HG03103 (cell line): Measurements from ENCODE around the gene SH3D19.
"Not testable (repeated sequence)": the region's sequence is repeated elsewhere in the genome, so short reads cannot be mapped to it uniquely, and the experiment has no call there.

Experiments
- ATAC-seq: cut with Tn5 transposase; IDR thresholded peaks from one replicate; pipeline ENCODE4 v1.9.1; 2021; ENCODE audit warnings: low read depth; ENCODE audit not compliant: unreplicated experiment

Gene SH3D19

DNA sequence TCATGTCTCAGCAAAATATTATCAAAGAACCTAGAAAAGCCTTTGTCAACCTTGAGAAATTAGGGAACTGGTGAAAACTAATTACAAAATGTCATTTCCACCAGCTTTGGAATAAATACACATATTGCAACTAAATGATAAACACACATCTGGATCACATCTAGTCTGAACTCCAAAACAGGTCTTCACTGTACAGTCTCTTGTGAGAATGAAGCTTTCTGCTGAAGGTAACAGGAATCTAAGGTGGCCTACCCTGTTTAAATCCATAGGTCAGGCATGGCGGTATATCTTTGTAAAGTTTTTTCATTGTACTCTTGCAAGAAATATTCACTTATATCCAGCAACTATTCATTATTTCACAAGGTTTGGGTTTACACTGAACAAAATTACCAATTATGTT lies 1.7 kb downstream of the SH3D19 start:
- ATAC-seq, result no peak

DNA sequence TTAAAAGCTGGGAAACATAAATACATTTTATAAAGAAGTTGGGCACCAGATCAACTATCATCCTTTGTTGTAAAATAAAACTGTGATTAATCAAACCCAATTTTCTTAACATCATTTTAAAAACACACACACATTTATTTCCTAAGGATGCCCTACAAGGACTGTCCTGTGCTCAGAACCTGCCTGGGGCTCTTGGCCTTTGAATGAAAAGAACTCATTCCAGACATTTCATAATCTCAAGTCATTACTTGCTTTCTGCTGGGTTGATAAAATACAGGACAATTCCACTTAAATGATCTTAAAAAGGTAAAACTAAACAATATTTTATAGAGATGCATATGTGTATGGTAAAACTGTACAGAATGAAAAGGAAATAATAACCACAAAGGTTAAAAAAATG lies 2.8 kb downstream of the SH3D19 start:
- ATAC-seq, result no peak

DNA sequence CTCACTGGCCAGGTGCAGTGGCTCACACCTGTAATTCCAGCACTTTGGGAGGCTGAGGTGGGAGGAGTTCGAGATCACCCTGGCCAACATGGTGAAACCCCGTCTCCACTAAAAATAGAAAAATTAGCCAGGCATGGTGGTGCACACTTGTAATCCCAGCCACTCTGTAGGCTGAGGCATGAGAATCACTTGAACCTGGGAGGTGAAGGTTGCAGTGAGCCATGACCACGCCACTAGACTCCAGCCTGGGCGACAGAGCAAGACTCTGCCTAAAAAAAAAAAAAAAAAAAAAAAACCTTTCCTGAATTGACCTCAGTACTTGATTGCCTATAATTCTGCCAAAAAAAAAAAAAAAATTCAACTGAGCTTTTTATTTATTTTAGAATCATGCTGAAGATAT lies 3.2 kb downstream of the SH3D19 start:
- not testable (repeated sequence) for ATAC-seq

DNA sequence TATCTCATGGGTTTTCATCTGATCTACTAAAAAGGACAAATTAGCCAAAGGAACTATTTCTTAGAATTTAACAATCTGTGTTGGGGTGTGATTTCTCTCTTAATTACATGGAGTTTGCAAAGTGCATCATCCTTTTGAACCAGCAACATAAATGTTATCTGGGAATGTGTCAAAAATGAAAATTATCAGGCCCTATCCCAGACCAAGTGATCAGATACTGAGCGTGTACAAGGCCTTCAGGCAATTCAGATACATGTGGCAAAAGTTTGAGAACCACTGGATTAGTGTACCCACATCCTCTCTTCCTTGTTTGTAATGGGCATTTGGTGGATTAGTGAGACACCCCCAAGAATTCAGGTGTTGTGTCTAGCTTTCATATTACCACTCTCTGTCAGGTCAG lies 3.8 kb downstream of the SH3D19 start:
- no peak for ATAC-seq

DNA sequence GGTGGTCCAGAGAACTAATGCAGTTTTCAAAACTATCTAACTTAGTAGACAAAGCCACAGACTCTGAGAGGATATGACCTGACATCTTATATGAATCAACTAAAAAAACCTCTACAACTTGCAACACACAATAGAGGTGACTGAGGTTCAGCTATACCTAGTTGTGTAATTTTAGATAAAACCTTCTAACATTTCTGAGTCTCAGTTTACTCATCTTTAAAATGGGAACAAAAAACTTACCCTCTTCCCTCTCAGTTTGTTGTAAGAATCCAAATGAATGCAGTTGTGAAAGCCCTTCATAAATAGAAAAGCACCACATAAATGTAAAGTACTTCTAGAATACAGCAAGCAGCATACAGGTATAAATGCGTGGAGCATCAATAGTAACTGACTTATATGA lies 5.9 kb downstream of the SH3D19 start:
- ATAC-seq, result no peak

DNA sequence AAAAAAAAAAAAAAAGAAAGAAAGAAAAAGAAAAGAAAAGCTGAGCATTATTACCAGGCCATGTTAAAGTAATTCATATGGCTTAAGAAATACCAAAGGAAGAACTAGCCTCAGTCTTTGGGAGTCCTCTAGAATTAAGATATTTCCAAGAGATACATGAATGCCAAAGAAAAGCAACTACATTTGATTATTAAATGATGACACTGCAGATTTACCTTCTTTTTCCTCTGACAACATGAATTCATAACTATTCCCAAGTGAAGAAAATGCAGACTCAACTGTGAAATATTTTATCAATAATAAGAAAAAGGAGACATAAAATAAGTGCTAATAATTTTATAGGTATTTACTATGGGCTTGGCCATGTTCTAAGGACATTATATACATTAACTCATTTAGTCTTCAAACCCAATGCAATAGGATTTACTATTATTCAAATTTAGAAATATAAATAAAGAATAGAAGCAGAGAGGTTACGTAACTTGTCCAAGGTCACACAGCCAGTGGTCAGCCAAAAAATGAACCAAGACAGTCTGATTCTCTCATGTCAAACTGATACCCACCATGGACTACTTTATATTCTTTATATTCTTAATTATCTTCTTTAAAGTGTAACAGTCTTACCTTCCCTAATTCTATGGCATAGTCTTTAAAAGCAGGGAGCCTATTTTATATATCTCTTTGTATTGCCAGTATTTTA lies 6.9 kb downstream of the SH3D19 start:
- no peak for ATAC-seq

DNA sequence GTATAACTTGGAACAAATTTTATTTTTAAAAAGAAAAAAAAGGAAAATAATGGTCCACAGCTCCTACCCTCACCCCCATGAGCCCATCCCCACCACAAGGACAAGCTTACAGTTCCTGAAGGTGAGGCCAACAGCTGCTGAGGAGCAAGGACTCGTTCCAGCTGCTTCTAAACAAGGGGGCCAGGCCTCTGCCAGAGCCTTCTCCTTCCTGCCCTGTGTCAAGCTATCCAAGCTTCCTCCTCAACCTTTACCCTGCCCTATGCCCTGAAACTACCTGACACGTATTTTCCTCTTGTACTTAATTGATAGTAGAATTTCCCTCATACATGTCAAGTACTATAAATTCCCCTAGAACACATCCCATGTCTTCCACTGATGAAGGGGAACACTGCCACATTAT lies 8.8 kb downstream of the SH3D19 start:
- ATAC-seq, result no peak

DNA sequence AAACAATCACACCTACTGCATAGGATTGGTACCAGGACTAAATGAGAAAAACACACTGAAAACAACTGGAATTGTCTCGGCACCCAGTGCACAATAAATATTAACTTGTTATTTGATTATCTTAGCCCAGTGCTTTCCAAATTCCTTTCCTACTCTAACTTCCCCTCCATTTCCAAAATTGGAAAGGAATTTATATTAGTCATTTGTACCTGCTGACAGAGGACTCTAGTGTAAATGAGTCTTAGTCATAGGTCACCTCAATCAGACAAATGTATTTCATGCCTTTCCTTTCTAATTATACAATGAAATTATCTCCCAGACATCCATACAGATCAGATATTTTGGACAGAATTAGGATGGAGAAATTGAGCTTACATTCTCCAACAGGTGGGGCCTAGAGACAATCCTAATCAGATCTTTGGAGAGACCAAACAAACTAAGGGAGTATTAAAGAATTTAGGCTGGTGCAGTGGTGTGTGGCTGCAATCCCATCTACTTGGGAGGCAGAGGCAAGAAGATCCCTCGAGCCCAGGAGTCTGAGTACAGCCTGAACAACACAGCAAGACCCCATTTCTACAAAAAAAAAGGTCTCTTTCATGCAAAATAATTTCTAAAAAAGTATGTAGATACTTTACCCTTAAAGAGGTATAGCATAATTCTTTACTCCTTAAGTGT lies 10.1 kb downstream of the SH3D19 start:
- no peak for ATAC-seq

DNA sequence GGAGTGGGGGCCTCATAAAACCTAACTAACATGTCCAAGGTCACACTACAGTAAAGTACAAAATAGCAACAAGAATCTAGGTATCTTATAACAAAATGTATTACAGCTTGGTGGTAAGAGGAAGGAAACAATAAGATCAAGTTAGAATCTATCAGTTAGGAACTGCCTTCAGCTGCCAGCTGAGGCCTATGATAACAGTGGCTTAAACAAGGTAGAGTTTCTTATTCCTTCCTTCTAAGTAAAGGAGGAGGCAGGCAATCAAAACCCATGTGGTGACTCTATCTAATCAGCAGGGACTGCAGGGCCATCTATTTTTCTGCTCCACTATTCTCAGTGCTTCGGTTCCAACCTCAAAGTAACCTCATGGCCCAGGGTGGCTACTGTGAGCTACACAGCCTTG lies 10.9 kb downstream of the SH3D19 start:
- no peak for ATAC-seq

DNA sequence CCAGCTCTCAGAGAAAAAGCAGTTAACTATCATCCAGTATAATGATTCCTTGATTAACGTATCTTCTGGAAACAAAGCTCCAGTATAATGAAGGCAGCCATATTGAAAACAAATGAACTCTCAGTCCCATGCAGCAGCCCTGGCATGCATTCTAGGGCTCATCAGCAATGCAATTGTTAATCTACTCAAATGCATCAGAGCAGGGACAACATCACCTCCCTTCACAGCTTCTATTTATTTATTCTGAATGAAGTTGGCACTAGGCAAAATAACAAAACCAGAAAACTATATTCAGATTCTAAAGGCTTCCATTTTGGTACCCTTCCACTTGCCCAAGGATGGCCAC lies 11.4 kb downstream of the SH3D19 start:
- ATAC-seq, result no peak

DNA sequence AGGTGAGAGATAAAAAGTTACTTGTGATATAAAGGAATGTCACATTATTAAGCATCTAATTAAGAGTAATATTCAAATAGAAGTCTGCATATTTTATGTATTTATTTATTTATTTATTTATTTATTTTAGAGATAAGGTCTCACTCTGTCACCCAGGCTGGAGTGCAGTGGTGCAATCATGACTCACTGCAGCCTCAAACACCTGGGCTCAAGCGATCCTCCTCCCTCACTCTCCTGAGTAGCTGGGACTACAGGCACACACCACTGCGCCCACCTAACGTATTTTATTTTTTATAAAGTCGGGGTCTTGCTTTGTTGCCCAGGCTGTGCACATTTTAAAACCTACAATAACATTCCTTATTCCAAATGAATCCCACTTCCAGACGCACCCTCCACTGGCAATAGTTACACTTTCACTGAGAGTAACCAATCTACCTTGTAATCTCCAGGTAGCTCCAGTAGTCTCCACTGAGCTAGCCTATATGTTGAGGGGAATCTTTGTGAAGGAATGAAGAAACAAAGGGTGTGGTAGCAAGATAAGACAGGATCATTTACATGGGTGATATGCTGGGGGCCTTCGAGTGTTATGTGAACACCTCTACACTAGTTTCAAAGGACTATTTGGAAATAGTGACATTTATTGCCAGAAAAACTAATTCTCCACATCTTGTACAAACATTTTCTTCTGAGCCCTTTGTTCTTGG lies 11.9 kb downstream of the SH3D19 start:
- ATAC-seq, result no peak

DNA sequence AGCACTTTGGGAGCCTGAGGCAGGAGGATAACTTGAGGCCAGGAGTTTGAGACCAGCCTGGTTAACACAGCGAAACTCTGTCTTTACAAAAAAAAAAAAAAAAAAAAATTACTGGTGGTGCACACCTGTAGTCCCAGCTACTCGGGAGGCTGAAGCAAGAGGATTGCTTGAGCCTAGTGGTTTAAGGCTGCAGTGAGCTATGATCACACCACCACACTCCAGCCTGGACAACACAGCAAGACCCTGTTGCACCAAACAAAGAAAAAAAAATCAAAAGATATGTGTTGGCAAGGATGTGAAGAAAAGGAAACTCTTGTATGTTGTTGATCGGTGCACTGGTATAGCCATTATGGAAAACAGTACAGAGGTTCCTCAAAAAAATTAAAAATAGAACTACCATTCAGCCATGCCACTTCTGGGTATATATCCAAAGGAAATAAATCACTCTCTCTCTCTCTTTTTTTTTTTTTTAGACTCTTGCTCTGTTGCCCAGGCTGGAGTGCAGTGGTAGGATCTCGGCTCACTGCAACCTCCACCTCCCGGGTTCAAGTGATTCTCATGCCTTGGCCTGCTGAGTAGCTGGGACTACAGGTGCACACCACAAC lies 15.2 kb downstream of the SH3D19 start:
- ATAC-seq, result no peak

DNA sequence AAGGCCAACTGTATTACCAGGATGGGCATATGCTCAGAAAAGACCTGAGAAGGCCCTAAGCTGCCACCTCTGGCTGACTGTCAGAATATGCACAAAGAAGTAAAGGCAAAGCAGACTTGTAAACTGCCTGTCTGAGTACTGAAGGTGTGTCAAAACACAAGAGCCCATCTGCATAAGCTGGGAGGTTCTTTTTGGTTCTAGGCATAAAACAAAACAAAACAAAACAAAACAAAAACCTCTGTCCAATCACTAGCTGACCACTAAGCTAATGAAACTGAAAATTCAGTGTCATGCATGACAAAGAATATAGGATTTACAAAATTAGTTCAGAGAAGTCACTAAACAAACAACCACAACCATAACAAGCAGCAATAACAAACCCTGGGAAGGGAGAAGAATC lies 20.6 kb downstream of the SH3D19 start:
- ATAC-seq, result peak; percentile 70

DNA sequence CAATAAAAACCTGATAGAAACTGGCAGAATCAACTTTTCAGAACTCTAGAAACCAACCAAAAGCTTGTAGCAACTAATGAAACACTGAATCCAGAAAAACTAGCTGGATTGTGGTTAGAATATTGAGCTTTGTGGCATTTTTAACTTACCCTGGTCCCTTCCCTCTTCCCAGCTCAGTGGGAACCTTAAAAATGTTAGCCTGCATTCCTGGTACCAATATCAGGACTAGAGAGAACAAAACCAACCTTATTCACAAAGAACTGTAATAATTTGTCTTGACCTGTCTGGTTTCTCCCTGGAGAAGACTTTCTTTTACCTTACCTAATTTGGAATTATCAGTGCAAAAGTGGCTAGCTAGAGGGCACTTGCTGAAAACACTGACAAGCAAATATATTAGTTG lies 21.2 kb downstream of the SH3D19 start:
- ATAC-seq, result no peak

DNA sequence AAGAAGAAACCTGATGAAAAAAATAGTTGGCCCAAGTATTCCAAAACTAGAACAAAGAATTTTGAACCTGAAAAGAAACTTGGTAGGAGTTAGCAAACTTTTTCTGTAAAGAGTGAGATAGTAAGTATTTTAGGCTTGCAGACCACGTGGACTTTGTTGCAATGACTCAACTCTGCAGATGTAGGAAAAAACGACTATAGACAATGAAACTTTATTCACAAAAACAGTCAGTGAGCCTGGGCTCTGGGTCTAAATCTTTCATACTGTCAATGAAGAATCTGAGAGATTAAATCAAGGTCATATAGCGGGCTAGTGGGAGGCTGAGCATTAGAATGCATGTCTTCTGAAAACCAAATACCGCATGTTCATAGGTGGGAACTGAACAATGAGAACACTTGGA lies 23.0 kb downstream of the SH3D19 start:
- ATAC-seq, result no peak

DNA sequence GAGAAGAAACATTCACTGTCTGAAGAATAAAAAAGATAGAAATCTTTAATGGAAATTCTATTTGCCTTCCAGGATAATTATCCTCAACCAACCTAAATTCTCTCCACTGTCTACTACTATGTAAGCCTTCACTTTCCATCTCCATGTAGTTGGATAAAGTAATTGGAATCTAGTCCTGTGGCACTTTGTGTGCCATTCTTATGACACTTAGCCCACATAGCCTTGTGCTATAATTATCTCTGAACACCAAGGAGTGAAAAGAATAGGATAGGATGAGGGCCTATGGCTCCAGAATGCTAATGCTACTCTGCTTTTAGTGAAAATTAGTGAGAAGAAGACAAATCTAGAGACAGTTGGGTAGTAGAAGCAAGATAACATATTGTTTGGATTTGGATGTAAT lies 28.2 kb downstream of the SH3D19 start:
- ATAC-seq, result no peak

DNA sequence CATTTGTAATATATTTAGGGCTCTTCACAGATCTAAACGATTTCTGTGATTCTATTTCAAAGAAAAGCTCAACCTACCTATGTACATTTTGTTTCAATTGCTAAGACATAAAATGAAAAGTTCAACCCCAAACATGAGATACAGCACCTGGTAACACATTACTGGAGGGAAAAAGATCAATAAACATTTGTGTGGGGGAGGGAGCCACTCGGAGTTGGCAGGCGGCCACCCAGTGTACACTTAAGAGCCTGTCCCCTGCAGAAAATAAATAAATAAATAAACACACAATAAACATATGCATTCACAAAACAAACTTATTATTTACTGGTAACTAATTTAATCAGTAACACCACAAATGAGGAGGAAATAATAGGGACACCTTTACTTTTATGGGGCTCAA lies 29.2 kb downstream of the SH3D19 start:
- ATAC-seq, result no peak

DNA sequence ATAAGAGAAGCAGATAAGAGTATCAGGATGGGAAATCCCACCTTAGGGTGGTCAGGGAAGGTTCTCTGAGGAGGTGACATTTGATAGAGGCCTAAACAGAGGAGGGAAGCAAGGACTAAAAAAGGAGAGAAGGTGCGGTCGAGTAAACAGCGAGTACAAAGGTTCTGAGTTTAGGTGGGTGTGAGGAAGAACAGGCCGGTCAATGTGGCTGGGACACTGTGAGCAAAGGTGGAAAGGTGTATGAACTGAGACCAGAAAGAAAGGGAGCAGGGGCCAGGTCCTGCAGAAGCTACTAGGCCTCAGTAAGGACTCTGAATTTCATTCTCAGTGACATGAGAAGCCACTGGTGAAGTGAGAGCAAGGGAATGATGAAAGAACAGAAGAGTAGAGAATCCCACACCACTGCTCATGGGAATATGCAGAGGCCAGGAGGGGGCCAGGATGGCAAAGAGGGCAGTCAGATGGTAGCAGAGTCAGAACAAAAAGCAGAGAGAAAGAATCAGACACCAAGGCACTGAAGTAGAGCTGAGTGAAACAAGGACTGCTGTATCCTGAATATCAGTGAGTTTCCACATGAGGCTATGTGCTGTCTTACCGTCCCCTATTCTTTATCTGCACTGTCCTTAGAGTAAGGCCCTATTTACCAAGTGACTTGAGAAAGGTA lies 30.4 kb downstream of the SH3D19 start:
- ATAC-seq, result no peak

DNA sequence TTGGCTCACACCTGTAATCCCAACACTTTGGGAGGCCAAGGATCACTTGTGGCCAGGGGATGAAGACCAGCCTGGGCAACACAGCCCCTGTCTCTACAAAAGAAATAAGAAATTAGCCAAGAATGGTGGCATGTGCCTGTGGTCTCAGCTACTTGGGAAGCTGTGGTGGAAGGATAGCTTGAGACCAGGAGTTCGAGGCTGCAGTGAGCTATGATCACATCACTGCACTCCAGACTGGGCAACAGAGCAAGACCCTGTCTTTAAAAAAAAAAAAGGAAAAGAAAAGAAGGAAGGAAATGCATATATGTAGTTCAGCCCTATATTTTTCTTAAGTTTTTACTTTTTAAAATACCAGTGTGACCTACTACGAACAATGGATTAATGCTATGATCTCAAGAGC lies 33.4 kb downstream of the SH3D19 start:
- no peak for ATAC-seq

DNA sequence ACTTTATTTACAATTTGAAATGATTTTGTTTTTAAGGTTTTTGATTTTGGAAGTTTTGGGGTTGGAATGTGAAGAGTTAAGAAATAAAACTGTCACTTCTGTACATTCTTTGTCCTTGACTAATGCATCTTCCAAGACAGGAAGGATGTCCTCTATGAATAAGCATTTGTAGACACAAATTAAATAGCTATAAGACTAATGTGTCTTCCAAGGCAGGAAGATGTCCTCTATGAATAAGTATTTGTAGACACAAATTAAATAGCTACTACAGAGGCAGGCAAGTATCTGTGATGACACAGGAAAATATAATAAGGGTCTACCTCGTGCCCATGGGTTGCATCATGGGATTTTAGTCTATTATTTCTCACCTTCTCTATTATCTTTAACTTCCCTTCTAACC lies 33.9 kb downstream of the SH3D19 start:
- no peak for ATAC-seq

DNA sequence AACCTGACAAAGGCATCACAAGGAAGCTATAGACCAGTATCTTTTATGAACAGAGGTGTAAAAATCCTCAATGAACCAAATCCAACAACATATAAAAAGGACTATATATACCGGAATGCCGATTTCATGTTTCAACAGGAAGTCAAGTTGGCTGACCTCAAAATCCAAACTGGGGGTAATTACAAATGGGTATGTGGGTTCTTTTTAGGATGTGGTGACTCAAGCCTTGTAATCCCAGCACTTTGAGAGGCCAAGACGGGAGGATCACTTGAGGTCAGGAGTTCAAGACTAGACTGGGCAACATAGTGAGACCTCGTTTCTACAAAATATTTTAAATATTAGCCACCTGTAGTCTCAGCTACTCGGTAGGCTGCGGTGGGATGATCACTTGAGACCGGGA lies 38.0 kb downstream of the SH3D19 start:
- ATAC-seq, result no peak
